GM19099 (cell line): ENCODE data around the gene PTPN22.

Experiments used
- POLR2A ChIP-seq: IDR thresholded peaks from 3 replicates; pipeline ENCODE4 v1.6.1; 2011; ENCODE audit warnings: low read depth; ENCODE audit not compliant: insufficient read length; ENCODE audit errors: extremely low read depth

The PTPN22 gene

GRCh38 chr1:113871597-113872113 lies at the start of gene PTPN22:
Gene PTPN22 (minus strand): TSS chr1:113871712.
- TF ChIP-seq POLR2A: peak; percentile 89

- no peak for TF ChIP-seq POLR2A
Observed at GRCh38 chr1:113918243-113918642, 46.7 kb upstream of the PTPN22 start.

- TF ChIP-seq POLR2A: no peak
Observed at GRCh38 chr1:113917400-113918082, 46.0 kb upstream of the PTPN22 start.

- no peak for TF ChIP-seq POLR2A
Observed at GRCh38 chr1:113916974-113917373, 45.5 kb upstream of the PTPN22 start.

DNA sequence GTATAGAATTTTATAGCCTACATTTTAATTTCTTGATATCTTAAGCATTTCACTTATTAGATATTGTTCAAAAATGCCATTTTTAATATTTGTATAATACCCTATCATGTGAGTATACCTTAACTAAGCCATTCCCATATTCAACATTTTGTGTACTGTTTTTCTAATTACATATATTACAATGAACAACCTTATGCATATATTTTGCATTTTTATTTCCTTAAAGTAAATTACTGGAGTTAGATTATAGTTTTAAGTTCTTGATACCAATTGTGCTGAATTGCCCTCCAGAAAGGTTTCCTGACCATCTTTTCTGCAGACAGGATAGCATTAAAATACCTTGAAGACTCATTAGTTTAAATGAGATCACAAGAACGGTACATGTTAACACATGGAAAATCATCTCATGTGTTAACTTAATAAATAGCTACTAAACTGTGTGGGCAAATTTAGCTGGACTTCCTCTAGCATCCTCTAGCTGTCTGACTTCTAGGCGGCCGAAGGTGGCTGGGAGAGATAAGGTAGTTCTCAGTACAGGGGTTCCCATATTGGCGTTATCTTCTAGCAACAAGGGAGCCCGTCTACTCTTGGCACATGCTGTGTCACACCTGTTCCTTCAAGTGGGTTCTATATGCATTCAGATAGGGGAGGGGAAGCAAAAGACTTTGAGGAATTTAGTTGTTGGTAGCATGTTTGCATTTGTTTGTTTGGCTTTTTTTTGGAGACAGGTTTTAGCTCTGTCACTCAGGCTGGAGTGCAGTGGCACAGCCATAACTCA lies 42.6 kb upstream of the PTPN22 start:
- TF ChIP-seq POLR2A: no peak

- no peak for TF ChIP-seq POLR2A
Observed at GRCh38 chr1:113913312-113913668, 41.8 kb upstream of the PTPN22 start.

- TF ChIP-seq POLR2A: no peak
Observed at GRCh38 chr1:113912594-113913311, 41.2 kb upstream of the PTPN22 start.

- TF ChIP-seq POLR2A: no peak
Observed at GRCh38 chr1:113905435-113905861, 33.9 kb upstream of the PTPN22 start.

- peak; percentile 89 for TF ChIP-seq POLR2A
Observed at GRCh38 chr1:113904674-113905434, 33.3 kb upstream of the PTPN22 start, which contains the start of the genes AP4B1 and DCLRE1B. Gene AP4B1 (minus strand): TSS chr1:113904799. CDS start chr1:113904717, 82 bp downstream. Gene DCLRE1B (plus strand): TSS chr1:113905326. CDS start chr1:113905587, 261 bp downstream.

- no peak for TF ChIP-seq POLR2A
Observed at GRCh38 chr1:113904293-113904673, 32.8 kb upstream of the PTPN22 start.

DNA sequence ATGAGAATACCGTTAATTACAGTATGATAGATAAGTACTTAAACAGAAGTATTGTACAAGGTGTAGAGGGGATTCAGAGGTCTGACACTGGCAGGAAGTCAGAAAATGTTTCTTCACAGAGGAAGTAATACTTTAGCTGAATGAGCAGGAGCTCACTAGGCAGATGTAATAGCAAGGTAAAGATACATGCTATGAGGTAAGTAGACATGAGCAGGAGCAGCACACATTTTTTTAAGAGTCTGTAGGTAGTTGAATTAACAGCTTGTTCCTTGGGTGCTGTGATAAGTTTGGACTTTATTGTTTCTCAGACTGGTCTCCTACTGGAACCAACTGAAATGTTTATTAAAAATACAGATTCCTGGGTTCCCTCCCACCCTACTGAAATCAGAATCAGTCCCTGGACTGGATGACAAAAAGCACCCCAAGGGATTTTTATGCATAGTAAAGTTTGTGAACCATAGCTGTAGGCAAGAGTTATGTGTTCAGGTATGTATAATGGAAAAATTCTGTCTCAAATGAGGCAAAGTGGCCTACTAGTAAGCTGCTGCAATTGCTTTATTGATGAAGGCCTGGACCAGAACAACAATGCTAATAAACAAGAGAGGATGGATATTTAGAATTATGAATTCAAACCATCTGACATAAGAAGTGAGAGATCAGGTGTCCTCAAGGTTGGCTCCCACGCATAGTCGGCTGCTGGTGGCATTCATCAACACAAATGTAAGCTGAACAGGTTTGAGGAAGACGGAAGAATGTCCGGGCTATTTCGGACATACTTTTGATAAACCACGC lies 32.2 kb upstream of the PTPN22 start:
- no peak for TF ChIP-seq POLR2A

DNA sequence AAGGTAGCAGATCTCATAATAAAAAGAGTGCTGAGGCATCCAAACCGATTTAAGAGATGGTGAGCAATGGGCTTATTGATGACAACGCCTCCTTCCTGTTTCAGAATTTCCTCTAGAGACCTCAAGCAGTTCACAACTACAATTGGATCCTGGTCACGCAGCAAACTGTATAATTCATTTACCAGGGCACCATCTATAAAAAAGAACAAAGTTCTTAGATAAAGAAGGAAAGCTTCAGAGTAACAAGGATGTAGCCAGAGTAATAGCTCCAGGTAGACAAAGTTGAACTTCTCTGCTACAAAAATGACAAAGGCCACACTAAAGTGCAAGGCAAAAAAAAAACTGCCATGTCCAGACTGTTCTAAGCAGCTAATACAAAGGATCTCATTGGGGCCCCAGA lies 29.7 kb upstream of the PTPN22 start:
- TF ChIP-seq POLR2A: no peak

GRCh38 chr1:113899111-113899510 lies 27.6 kb upstream of the PTPN22 start:
- no peak for TF ChIP-seq POLR2A

DNA sequence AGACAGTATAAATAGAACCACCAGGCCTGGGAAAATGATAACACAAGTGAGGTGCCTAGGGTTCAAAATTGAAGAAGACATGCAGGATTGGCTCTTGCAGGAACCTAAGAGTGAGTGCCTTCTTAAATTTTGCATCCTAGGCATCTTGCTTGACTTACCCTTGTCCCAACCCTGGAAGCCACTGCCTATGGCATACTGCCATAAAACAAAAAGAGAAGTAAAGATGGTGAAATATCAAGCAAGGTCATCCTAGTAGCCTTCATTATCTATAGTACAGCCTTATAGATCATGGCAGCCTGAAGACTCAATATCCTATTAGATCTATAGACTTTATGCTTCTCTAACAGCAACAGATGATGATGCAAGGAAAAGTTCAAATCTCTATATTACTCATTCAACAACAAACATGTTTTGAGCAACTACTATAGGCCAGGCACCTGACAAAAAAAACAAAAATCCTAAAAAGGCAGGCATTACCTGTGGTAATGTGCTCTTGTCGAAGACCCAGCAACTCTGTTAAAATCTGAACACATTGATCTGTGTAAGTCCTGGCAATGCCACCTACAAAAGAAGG lies 26.8 kb upstream of the PTPN22 start:
- no peak for TF ChIP-seq POLR2A

DNA sequence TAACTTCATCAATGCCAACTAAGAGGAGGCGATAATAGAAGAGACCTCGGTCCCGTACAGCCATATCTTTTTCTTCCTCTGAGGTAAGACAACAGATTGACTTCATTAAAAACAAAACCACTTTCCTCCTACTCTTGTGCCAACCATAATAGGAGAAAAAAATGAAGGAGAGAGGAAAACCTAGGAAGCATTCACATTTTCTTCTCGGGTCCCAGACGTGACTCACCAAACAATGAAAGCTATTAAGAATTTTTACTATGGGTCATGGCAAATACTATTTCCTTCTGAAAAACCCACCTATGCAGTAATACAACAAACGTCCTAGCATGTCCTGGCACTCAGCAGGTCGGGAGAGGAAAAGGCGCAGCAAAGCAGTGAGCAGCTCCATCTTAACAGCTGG lies 24.4 kb upstream of the PTPN22 start:
- TF ChIP-seq POLR2A: no peak
